Astrocyte (in vitro differentiated cells and primary cell): ENCODE data around the gene HSPA1B.

Experiments used
- CTCF ChIP-seq: IDR thresholded peaks from 2 replicates; pipeline ENCODE4 v1.5.1; 2011; ENCODE audit warnings: low read depth, mild to moderate bottlenecking, inconsistent platforms, low read length, moderate library complexity; ENCODE audit not compliant: insufficient read depth
- EZH2 ChIP-seq: IDR thresholded peaks from 2 replicates; pipeline ENCODE4 v1.6.1; 2012; ENCODE audit warnings: mild to moderate bottlenecking, low read length, inconsistent platforms; ENCODE audit not compliant: insufficient read depth

GRCh38 chr6:31874084-31874670 is 46.6 kb downstream of the HSPA1B start:
- no peak for TF ChIP-seq CTCF
- TF ChIP-seq EZH2 = no peak
